Neural progenitor cell (in vitro differentiated cells): ENCODE data around the gene KATNIP. TPM values are rescaled to one million over a fixed set of nuclear protein-coding genes. Genes with fewer than 3 reads are reported as not detected.

ENCODE experiments used
- DNase-seq: peaks from one replicate; pipeline ENCODE4 v3.0.0-alpha.2; 2016; ENCODE audit warnings: low spot score
- H2AFZ ChIP-seq: fragments of 200-600 bp; sonication (generic); replicated peaks from 2 replicates; pipeline ENCODE4 v1.6.1; 2016; ENCODE audit warnings: antibody characterized with exemption
- H3F3A ChIP-seq: fragments of 200-600 bp; sonication (generic); 2 replicates; pipeline ENCODE4 v1.6.1; 2016; ENCODE audit warnings: antibody characterized with exemption, low read depth
- H3K27ac ChIP-seq: fragments of 200-600 bp; sonication (generic); 2 replicates; pipeline ENCODE4 v1.5.1; 2016; ENCODE audit warnings: mild to moderate bottlenecking
- H3K27me3 ChIP-seq: fragments of 200-600 bp; sonication (generic); 2 replicates; pipeline ENCODE4 v1.6.1; 2016; ENCODE audit warnings: mild to moderate bottlenecking, moderate library complexity
- H3K36me3 ChIP-seq: fragments of 200-600 bp; sonication (generic); 2 replicates; pipeline ENCODE4 v1.5.1; 2016
- H3K4me1 ChIP-seq: fragments of 200-600 bp; sonication (generic); 2 replicates; pipeline ENCODE4 v1.6.1; 2016; ENCODE audit warnings: mixed run types
- H3K4me2 ChIP-seq: fragments of 200-600 bp; sonication (generic); 2 replicates; pipeline ENCODE4 v1.6.1; 2016
- H3K4me3 ChIP-seq: fragments of 200-600 bp; sonication (generic); 2 replicates; pipeline ENCODE4 v1.5.1; 2016
- H3K79me2 ChIP-seq: fragments of 200-600 bp; sonication (generic); 2 replicates; pipeline ENCODE4 v1.6.1; 2016; ENCODE audit warnings: low read depth
- H3K9ac ChIP-seq: fragments of 200-600 bp; sonication (generic); 2 replicates; pipeline ENCODE4 v1.6.1; 2016
- H3K9me3 ChIP-seq: fragments of 200-600 bp; sonication (generic); 2 replicates; pipeline ENCODE4 v1.5.1; 2016; ENCODE audit warnings: low read depth
- H4K20me1 ChIP-seq: fragments of 200-600 bp; sonication (generic); 2 replicates; pipeline ENCODE4 v1.6.1; 2016; ENCODE audit warnings: low read depth
- H3K27ac Mint-ChIP-seq: 3 replicates; pipeline ENCODE4 v1.8.0; 2021; ENCODE audit warnings: mixed read lengths
- H3K27me3 Mint-ChIP-seq: 2 replicates; pipeline ENCODE4 v1.8.0; 2022; ENCODE audit warnings: low read depth, mild to moderate bottlenecking, inconsistent platforms, moderate library complexity, mixed read lengths; ENCODE audit not compliant: insufficient read depth
- H3K36me3 Mint-ChIP-seq: 3 replicates; pipeline ENCODE4 v1.8.0; 2021; ENCODE audit warnings: mixed read lengths
- H3K4me1 Mint-ChIP-seq: 3 replicates; pipeline ENCODE4 v1.8.0; 2021; ENCODE audit warnings: mixed read lengths
- H3K4me3 Mint-ChIP-seq: 3 replicates; pipeline ENCODE4 v1.8.0; 2021; ENCODE audit warnings: mild to moderate bottlenecking, moderate library complexity, mixed read lengths
- H3K9me3 Mint-ChIP-seq: 3 replicates; pipeline ENCODE4 v1.8.0; 2020; ENCODE audit warnings: mixed read lengths
- CTCF ChIP-seq: fragments of 200-600 bp; sonication (generic); IDR thresholded peaks from 2 replicates; pipeline ENCODE4 v1.5.1; 2017; ENCODE audit warnings: antibody characterized with exemption, mild to moderate bottlenecking
- EZH2 ChIP-seq: fragments of 200-600 bp; sonication (generic); IDR thresholded peaks from 2 replicates; pipeline ENCODE4 v1.6.1; 2017; ENCODE audit warnings: antibody characterized with exemption, mild to moderate bottlenecking, moderate library complexity
- EZH2phosphoT487 ChIP-seq: fragments of 200-600 bp; sonication (generic); IDR thresholded peaks from 2 replicates; pipeline ENCODE4 v1.6.1; 2017; ENCODE audit warnings: antibody characterized with exemption
- total RNA-seq: library from RNA; depleted of rRNA; stranded (reverse); fragments of >200 nt; gene quantifications from 2 replicates; pipeline ENCODE4 v1.2.3, GENCODE V29; 2015; ENCODE audit warnings: low replicate concordance

The KATNIP gene
- total RNA-seq, 1 donor from 2014 or later: 10.0 TPM

DNA sequence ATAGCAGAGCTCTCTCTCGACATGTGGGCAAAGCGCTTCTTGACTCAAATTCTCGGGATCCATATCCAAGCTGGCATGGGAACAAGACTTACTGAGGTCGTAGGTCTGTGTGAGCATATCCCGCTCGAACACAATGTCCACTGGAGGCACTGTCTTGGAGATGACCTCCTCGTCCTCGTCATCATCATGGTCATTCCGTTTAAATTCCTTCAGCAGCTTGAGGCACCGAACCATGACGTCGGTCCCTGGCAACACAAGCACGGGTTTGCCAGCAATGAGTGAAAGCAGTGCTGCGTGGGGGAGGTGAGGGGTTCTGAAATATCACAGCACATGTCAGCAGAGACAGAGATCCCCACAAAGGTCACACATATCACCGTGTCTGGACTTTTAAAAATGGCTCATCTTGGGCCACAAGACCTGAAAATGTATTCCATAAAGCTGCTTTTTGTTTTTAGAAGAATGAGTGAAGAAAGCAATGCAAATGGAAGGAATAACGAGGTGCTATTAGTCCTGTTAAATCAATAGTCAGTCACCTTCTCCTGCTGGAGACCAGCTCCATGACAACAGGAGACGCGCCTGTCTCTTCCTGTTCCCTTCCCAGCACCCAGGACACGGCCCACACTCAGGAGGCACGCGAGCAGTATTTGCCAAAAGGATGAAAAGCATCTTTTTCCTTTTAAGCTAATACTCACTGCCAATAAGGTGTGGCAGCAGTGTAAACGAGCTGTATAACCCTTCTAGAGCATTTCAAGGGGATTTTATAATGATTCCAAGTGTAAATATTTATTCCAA lies 38.1 kb upstream of the KATNIP start:
- Histone ChIP-seq H3K36me3 (no peaks in the 10 kb centered on the region), H3K27me3 (no peaks in the 10 kb centered on the region), H3K79me2 (no peaks in the 10 kb centered on the region), H3K9me3 (no peaks in the 10 kb centered on the region), H3K9ac (no peak overlapping the region), H3K4me3 (no peak overlapping the region), H3K27ac (no peak overlapping the region), H3K4me1 (no peaks in the 10 kb centered on the region), H3K4me2 (no peak overlapping the region), H4K20me1 (peaks cover 17% of the 10 kb centered on the region), H2AFZ (no peak overlapping the region), H3F3A (no peaks in the 10 kb centered on the region)
- Mint-ChIP-seq H3K36me3 (peaks cover 48% of the 10 kb centered on the region), H3K4me1 (peaks cover 14% of the 10 kb centered on the region), H3K27ac (peak overlapping the region; percentile 96), H3K4me3 (no peak overlapping the region), H3K27me3 (peaks cover 2% of the 10 kb centered on the region), H3K9me3 (no peaks in the 10 kb centered on the region)
- DNase-seq: no peak
- TF ChIP-seq EZH2 (no peak), EZH2phosphoT487 (no peak), CTCF (no peak)

DNA sequence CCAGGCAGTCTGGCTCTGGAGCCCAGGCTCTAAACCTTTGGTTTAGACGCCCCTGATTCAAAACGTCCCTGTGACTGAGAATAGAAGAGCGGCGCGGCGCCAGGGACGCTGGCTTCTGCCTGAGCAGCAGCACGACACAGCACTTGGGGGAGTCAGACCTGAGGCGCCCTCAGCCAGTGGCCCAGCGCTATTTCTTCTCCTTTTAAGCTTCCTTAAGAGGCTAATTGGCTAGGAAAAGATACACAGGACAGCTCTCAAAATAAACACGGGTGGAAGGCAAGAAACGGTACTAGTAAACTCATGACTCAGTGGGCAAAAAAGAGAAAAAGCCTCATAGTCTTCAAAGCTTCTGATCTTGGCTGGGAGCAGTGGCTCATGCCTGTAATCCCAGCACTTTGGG lies 35.1 kb upstream of the KATNIP start:
- no peaks in the 10 kb centered on the region for H3K27me3 ChIP-seq
- no peaks in the 10 kb centered on the region for H3K4me1 ChIP-seq
- H3K9me3 ChIP-seq: no peaks in the 10 kb centered on the region
- no peaks in the 10 kb centered on the region for H3K36me3 ChIP-seq
- H3F3A ChIP-seq: no peaks in the 10 kb centered on the region
- Mint-ChIP-seq H3K9me3 (no peaks in the 10 kb centered on the region), H3K36me3 (peaks cover 37% of the 10 kb centered on the region), H3K27ac (no peak overlapping the region), H3K4me1 (peaks cover 14% of the 10 kb centered on the region), H3K4me3 (no peak overlapping the region), H3K27me3 (peaks cover 2% of the 10 kb centered on the region)
- H3K9ac ChIP-seq: no peak overlapping the region
- no peak for TF ChIP-seq EZH2
- no peaks in the 10 kb centered on the region for H3K79me2 ChIP-seq
- no peak overlapping the region for H3K4me3 ChIP-seq
- H2AFZ ChIP-seq: no peak overlapping the region
- no peak overlapping the region for H3K27ac ChIP-seq
- no peak overlapping the region for H3K4me2 ChIP-seq
- no peak for DNase-seq
- H4K20me1 ChIP-seq: peaks cover 17% of the 10 kb centered on the region

GRCh38 chr16:27515874-27516353 lies 34.0 kb upstream of the KATNIP start:
- Histone ChIP-seq H3K27ac (no peak overlapping the region), H3K4me1 (no peaks in the 10 kb centered on the region), H3K4me2 (no peak overlapping the region), H2AFZ (no peak overlapping the region), H3K9ac (no peak overlapping the region), H3K9me3 (no peaks in the 10 kb centered on the region), H3K79me2 (no peaks in the 10 kb centered on the region), H4K20me1 (peaks cover 17% of the 10 kb centered on the region), H3K27me3 (no peaks in the 10 kb centered on the region), H3K4me3 (no peak overlapping the region), H3K36me3 (no peaks in the 10 kb centered on the region), H3F3A (no peaks in the 10 kb centered on the region)
- no peak overlapping the region for H3K27ac Mint-ChIP-seq
- DNase-seq: peak; percentile 51
- H3K36me3 Mint-ChIP-seq: peaks cover 35% of the 10 kb centered on the region
- no peak for TF ChIP-seq EZH2phosphoT487
- TF ChIP-seq EZH2: no peak
- peak; percentile 62 for TF ChIP-seq CTCF
- H3K4me1 Mint-ChIP-seq: peaks cover 14% of the 10 kb centered on the region
- H3K4me3 Mint-ChIP-seq: no peak overlapping the region
- no peaks in the 10 kb centered on the region for H3K9me3 Mint-ChIP-seq
- H3K27me3 Mint-ChIP-seq: peaks cover 2% of the 10 kb centered on the region

DNA sequence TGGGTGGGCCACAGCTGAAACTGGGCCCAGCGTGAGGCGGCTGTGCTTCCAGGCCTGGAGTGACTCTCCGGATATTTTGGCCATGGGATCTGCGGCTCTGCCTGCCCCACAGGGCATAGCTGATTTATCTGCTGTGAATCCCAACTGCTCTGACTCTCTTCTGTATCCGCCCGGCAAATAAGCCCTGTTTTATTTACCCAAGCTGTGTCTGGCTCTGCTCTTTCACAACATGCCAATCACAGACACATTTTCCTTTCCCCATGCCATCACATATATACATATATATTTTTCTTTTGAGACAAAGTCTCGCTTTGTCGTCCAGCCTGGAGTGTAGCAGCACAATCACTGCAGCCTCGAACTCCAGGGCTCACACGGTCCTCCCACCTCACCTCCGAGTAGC lies 33.6 kb upstream of the KATNIP start:
- Histone ChIP-seq H3K4me2 (no peak overlapping the region), H3K9ac (no peak overlapping the region), H3F3A (no peaks in the 10 kb centered on the region), H3K27me3 (no peaks in the 10 kb centered on the region), H3K4me1 (no peaks in the 10 kb centered on the region), H2AFZ (no peak overlapping the region), H3K79me2 (no peaks in the 10 kb centered on the region), H3K36me3 (no peaks in the 10 kb centered on the region), H3K4me3 (no peak overlapping the region), H3K27ac (no peak overlapping the region), H4K20me1 (peaks cover 17% of the 10 kb centered on the region), H3K9me3 (no peaks in the 10 kb centered on the region)
- H3K9me3 Mint-ChIP-seq: no peaks in the 10 kb centered on the region
- H3K36me3 Mint-ChIP-seq: peaks cover 32% of the 10 kb centered on the region
- H3K27me3 Mint-ChIP-seq: peaks cover 2% of the 10 kb centered on the region
- no peak for DNase-seq
- peaks cover 14% of the 10 kb centered on the region for H3K4me1 Mint-ChIP-seq
- no peak overlapping the region for H3K4me3 Mint-ChIP-seq
- H3K27ac Mint-ChIP-seq: no peak overlapping the region
- TF ChIP-seq CTCF (no peak), EZH2phosphoT487 (no peak), EZH2 (no peak)
